ENCODE measurements around the gene MARK2. TPM values are rescaled to one million over a fixed set of nuclear protein-coding genes. Genes with fewer than 3 reads are reported as not detected.

MARK2 gene
- total RNA-seq, 4 donors from 2014 or later = 47.0 to 91.0 (median 62.2) TPM

DNA sequence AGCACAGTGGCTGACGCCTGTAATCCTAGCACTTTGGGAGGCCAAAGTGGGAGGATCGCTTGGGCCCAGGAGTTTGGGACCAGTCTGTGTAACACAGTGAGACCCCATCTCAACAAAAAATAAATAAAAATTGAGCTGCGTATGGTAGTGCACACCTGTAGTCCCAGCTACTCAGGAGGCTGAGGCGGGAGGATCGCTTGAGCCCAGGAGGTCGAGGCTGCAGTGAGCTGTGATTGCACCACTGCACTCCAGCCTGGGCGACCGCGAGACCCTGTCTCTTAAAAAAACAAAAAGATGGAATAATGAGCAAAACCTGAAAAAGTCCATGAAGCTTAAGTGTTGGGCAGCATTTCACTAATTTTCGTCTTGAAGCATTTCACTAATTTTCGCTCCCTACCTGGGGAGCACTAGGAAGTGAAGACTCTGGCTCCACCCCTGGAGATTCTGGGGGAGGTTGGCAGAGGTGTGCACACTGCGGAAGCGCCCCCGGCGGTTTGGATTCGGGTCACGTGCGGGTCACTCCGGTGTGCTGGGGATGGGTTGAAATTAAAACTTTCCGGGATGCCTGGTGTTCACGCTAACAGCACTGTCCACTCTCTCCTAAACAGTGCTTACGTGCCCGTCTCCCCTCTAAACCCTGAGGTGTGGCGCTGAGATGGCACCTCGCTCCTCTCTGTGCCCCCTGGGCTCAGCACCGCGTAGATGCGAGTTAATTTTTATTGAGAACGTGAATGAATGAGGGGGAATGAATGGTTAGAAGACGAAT, 99.0 kb downstream of the MARK2 start:
- no peaks in the 10 kb centered on the region for H3K9me3 ChIP-seq
- no peaks in the 10 kb centered on the region for H3K36me3 ChIP-seq
- 22 to 49% methylated on average over 12 to 24 of the region's 30 CpGs for WGBS, 2 donors
- no peak for DNase-seq
- peaks cover 5 to 39% (median 29%) of the 10 kb centered on the region in 3 donors for H3K4me1 ChIP-seq
- peak overlapping the region; percentile 72 to 87 (median 80) for H3K27ac ChIP-seq
- H3K4me3 ChIP-seq = peak overlapping the region; percentile 65 to 83 (median 80)
- no peaks in the 10 kb centered on the region for H3K27me3 ChIP-seq
- TF ChIP-seq, protein P1, sequence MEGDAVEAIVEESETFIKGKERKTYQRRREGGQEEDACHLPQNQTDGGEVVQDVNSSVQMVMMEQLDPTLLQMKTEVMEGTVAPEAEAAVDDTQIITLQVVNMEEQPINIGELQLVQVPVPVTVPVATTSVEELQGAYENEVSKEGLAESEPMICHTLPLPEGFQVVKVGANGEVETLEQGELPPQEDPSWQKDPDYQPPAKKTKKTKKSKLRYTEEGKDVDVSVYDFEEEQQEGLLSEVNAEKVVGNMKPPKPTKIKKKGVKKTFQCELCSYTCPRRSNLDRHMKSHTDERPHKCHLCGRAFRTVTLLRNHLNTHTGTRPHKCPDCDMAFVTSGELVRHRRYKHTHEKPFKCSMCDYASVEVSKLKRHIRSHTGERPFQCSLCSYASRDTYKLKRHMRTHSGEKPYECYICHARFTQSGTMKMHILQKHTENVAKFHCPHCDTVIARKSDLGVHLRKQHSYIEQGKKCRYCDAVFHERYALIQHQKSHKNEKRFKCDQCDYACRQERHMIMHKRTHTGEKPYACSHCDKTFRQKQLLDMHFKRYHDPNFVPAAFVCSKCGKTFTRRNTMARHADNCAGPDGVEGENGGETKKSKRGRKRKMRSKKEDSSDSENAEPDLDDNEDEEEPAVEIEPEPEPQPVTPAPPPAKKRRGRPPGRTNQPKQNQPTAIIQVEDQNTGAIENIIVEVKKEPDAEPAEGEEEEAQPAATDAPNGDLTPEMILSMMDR (IDR thresholded peaks at IDR 0.05) = no peak
- no peak for TF ChIP-seq POLR2A (IDR thresholded peaks at IDR 0.05)
- intact Hi-C loops (cut with DNase I) = no loop called here

DNA sequence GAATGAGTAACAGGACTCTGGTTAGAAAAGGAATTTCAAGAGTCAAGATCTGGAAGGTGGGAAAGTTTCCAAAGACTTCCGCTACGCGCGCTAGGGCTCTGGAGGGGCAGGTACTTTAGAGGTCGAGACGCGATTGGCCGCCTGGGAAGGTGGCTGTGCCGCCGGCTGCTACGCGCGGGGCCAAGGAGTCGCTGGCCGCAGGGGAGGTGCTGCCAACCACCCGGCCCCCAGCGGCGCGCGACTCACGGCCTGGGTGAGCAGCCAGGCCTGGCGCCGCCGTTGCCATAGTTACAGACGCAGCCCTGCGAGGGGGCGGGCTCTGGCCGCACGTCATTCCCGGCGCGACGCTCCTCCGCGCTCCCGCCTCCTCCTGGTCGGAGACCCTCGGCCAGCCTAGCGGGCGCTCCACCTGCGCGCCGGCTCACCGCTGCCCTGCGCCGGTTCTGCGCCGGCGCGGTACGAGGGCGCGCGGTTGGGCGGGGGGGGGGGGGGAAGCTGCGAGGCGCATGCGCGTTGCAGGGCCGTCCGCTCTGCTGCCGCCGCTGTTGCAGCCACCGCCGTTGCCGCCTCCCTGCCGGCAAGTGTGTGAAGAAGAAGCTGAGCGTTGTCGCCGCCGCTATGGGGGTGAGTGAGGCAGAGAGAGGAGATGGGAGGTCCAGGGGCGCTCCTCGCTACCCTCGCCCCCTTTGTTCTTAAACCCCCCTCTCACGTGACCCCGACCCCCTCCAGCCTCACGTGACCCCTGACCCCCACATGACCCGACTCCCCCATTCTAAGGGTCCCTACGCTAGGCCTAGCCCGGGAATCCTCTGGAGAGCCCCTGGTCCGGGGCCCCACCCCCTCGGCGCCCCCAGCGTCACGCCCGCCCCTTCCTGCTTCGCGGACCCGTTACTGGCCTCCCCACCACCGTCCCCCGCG, 99.8 kb downstream of the MARK2 start, which contains the start of gene NAA40:
Gene NAA40 (plus strand): TSS at position 524 of the 918 bp plus-strand sequence. CDS start 95 bp downstream, at position 619.
- Histone ChIP-seq H3K4me1 (peaks cover 5 to 39% (median 29%) of the 10 kb centered on the region in 3 donors), H3K27me3 (no peaks in the 10 kb centered on the region), H3K9me3 (no peaks in the 10 kb centered on the region), H3K27ac (peak within 1 kb of the TSS; percentile 72 to 87 (median 80)), H3K4me3 (peak within 1 kb of the TSS; percentile 65 to 83 (median 80)), H3K36me3 (no peaks in the 10 kb centered on the region)
- intact Hi-C loops (cut with DNase I) = no loop called here
- DNase-seq = peak; percentile 72
- 0% methylated on average over 11 to 16 of the region's 92 CpGs for WGBS, 2 donors
- TF ChIP-seq POLR2A (IDR thresholded peaks at IDR 0.05) = peak in 1 of 4 donors; percentile 11
- TF ChIP-seq, protein P1 (IDR thresholded peaks at IDR 0.05) = peak in 3 of 6 experiments; percentile 11 to 30 (median 12)

DNA sequence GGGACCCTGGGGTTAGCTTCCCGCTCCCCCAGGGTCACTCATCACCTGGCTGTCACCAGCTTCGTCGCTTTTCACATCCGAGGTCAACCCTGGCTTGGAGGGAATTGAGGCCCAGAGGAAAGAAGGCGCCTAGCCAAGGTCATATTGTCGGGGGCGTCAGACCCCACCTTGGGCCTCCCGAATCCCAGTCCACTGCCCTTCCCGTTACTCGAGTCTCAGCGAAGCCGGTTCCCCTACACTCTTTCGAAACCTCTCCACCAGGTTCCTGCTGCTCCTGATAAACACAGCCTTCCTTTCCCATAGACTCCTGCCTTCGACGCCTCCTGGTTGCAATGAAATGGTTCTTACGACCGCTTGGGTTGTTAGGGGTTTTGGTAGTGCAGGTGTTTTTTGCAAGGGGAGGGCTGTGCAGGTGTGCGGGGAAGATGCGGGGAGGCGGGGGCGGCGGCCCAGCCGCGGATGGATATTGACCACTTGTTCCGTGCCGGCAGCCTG, 100.5 kb downstream of the MARK2 start:
- Histone ChIP-seq H3K36me3 (no peaks in the 10 kb centered on the region), H3K4me3 (peak overlapping the region; percentile 65 to 83 (median 80)), H3K27me3 (no peaks in the 10 kb centered on the region), H3K9me3 (no peaks in the 10 kb centered on the region), H3K27ac (peak overlapping the region; percentile 72 to 87 (median 80)), H3K4me1 (peaks cover 5 to 44% (median 29%) of the 10 kb centered on the region in 3 donors)
- TF ChIP-seq, protein P1 (IDR thresholded peaks at IDR 0.05) = peak in 1 of 6 experiments; percentile 8
- TF ChIP-seq POLR2A (IDR thresholded peaks at IDR 0.05) = no peak
- intact Hi-C loops (cut with DNase I) = no loop called here
- WGBS, 2 donors = 0 to 5% methylated on average over 11 to 13 of the region's 26 CpGs
- no peak for DNase-seq

DNA sequence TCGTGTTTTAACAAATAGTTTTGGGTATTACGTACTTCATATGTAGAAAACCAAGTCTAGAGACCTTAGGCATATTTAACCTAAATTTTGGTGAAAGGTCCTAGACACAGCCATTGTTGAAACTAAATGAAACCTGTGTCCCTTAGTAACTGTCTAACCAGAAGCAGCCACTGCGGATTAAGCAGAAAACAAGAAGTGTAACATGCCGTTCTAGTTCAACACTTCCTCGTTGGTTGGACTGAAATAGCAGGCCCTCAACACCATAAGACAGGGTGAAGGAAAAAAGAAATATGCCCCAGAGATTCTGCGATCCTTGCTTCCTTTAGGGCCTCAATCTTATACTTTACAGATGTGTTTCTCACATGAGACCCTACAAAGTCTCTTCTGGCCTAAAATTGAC, 101.9 kb downstream of the MARK2 start:
- H3K36me3 ChIP-seq = no peaks in the 10 kb centered on the region
- H3K27me3 ChIP-seq = no peaks in the 10 kb centered on the region
- H3K4me1 ChIP-seq = peaks cover 14 to 58% (median 29%) of the 10 kb centered on the region in 3 donors
- peak overlapping the region; percentile 7 to 67 (median 43) for H3K27ac ChIP-seq
- TF ChIP-seq POLR2A (IDR thresholded peaks at IDR 0.05) = no peak
- TF ChIP-seq, protein P1 (IDR thresholded peaks at IDR 0.05) = no peak
- 62 to 65% methylated on average over 6 of the region's 6 CpGs for WGBS, 2 donors
- no peak for DNase-seq
- intact Hi-C loops (cut with DNase I) = loop anchor here (10.0 kb wide), 1 partner anchor 166 kb away; no protein-coding TSS in a partner anchor
- no peak overlapping the region for H3K4me3 ChIP-seq
- no peaks in the 10 kb centered on the region for H3K9me3 ChIP-seq

All from esophagus squamous epithelium (tissue), 5 donors.